AG04449 (cell line): ENCODE data around the gene PEX14.

Experiments
- CTCF ChIA-PET: fragments of 350-600 bp; formaldehyde crosslinking; extraction: SDS; loops from one replicate; lab custom pipeline; 2021; ENCODE audit warnings: antibody characterized with exemption; lab: Yijun Ruan, JAX
- POLR2A ChIA-PET: fragments of 400-600, 350-600 bp; formaldehyde crosslinking; extraction: SDS; loops from one replicate; lab custom pipeline; 2020; ENCODE audit warnings: antibody characterized with exemption, inconsistent platforms; lab: Yijun Ruan, JAX
- DNase-seq: peaks from one replicate; pipeline ENCODE4 v3.0.0-alpha.2; 2010; ENCODE audit warnings: low read depth, low spot score
- H3K4me3 ChIP-seq: 2 replicates; pipeline ENCODE4 v1.5.1; 2011; ENCODE audit warnings: low read depth, mild to moderate bottlenecking, control low read depth, low read length
- TF ChIP-seq, protein P1 (sequence below): IDR thresholded peaks from one replicate; pipeline ENCODE4 v1.5.1; 2011; ENCODE audit warnings: mild to moderate bottlenecking, moderate library complexity, low read length, control low read depth, inconsistent platforms; ENCODE audit not compliant: insufficient read depth; ENCODE audit errors: missing control alignments

Gene PEX14

DNA sequence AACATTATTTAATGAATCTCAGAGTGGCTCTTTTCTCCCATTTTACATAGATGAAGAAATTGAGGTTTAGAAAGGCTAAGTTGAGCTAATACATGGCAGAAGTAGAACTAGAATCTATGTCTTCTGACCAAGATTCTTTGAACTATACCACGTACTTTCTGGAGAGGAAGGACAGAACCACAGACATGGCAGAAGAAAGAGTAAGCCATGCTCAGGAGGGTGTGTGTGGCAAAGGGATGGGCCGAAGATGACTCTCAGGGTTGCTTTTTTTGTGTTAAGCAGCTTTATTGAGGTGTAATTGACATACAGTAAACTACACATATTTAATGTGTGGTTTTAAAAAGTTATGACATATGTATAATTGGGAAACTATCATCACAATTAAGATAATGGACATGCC, 69.5 kb downstream of the PEX14 start:
- CTCF ChIA-PET, result interaction anchor here (1.1 to 1.3 kb wide), 2 partner anchors 13 to 36 kb away, joined by 3 read pairs; no protein-coding TSS in a partner anchor
- no peak overlapping the region for H3K4me3 ChIP-seq
- POLR2A ChIA-PET, result no interaction called here
- TF ChIP-seq, protein P1, sequence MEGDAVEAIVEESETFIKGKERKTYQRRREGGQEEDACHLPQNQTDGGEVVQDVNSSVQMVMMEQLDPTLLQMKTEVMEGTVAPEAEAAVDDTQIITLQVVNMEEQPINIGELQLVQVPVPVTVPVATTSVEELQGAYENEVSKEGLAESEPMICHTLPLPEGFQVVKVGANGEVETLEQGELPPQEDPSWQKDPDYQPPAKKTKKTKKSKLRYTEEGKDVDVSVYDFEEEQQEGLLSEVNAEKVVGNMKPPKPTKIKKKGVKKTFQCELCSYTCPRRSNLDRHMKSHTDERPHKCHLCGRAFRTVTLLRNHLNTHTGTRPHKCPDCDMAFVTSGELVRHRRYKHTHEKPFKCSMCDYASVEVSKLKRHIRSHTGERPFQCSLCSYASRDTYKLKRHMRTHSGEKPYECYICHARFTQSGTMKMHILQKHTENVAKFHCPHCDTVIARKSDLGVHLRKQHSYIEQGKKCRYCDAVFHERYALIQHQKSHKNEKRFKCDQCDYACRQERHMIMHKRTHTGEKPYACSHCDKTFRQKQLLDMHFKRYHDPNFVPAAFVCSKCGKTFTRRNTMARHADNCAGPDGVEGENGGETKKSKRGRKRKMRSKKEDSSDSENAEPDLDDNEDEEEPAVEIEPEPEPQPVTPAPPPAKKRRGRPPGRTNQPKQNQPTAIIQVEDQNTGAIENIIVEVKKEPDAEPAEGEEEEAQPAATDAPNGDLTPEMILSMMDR, result no peak
- DNase-seq, result no peak

DNA sequence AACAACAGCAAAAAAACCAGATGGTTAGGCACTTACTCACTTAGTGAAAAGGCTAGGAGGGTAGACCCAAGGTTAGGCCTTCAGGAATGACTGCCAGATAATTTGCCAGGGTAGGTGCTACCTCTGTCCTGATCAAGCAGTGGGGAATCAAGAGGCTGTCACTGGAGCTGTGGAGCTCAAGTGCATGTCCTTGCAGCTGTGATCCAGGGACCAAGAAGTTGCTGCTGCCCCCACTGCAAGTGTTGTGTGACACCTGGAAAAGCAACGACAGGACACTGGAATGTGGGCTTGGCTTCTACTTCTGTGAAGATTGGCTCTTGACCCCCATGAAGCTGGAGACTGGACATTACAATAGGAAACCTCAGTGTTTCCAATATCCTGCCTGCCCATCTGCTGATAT, 72.1 kb downstream of the PEX14 start:
- POLR2A ChIA-PET, result no interaction called here
- CTCF ChIA-PET, result no interaction called here
- TF ChIP-seq, protein P1, result no peak

DNA sequence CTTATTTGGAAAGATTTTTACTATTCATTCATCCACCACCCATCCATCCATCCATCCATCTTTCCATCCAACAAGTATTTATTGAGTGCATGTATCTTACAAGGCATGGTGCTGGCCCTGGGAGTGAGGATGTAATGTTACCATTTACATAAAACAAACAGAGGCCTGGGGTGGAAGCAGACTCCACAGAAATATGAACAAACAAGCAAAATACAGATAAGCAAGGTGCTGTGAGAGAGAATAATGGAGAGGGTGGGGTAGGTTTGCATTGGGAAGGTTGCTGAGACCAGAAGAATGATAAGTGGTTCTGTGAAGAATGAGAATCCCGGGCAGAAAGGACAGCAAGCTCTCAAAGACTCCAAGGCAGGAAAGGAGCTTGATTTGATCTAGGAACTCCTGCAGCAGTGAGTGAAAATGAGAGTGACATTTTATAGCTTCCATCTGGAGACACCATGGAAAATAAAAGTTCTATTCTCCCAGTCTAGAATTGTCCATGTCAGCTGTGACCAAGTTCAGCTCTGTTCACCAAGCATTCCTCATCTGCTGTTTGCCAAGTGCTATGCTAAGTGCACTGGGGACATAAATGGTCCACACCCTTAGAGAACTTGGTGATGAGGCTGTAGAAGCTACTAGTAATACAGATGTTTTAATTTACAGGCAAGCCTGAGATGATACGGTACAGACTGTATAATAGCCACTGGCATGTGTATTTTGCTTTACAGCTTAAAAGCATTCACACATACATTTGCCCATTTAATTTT, 75.3 kb downstream of the PEX14 start:
- POLR2A ChIA-PET, result no interaction called here
- DNase-seq, result no peak
- TF ChIP-seq, protein P1, result no peak
- CTCF ChIA-PET, result interaction anchor here (1.7 kb wide), 1 partner anchor 317 kb away, joined by 6 read pairs; no protein-coding TSS in a partner anchor
- H3K4me3 ChIP-seq, result no peak overlapping the region

More for the DNA sequence above, 72.1 kb downstream of the PEX14 start:
- no peak overlapping the region for H3K4me3 ChIP-seq
- DNase-seq, result no peak

DNA sequence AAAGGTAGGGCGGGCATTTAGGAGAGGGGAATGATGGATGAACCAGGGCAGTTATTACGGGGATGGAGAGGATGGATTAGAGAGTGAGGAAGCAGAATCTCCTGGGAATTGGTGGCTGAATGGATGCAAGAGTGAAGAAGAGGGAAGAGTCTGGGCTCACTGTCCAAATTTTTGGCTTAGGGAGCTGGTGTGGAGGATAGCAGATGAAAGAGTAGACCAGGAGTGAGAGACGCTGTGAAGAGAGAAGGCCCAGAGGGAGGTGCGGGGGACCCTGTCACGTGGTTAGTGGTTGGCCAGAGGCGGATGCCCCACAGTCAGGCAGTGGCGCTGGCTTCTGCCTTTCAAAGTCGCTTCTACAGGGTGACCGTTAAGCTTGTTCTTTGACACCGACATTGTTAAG, 78.4 kb downstream of the PEX14 start:
- no peak overlapping the region for H3K4me3 ChIP-seq
- DNase-seq, result no peak
- TF ChIP-seq, protein P1, result no peak
- POLR2A ChIA-PET, result no interaction called here
- CTCF ChIA-PET, result interaction anchor here (0.7 to 0.9 kb wide), 2 partner anchors 9 to 11 kb away, joined by 3 to 4 read pairs; no protein-coding TSS in a partner anchor

DNA sequence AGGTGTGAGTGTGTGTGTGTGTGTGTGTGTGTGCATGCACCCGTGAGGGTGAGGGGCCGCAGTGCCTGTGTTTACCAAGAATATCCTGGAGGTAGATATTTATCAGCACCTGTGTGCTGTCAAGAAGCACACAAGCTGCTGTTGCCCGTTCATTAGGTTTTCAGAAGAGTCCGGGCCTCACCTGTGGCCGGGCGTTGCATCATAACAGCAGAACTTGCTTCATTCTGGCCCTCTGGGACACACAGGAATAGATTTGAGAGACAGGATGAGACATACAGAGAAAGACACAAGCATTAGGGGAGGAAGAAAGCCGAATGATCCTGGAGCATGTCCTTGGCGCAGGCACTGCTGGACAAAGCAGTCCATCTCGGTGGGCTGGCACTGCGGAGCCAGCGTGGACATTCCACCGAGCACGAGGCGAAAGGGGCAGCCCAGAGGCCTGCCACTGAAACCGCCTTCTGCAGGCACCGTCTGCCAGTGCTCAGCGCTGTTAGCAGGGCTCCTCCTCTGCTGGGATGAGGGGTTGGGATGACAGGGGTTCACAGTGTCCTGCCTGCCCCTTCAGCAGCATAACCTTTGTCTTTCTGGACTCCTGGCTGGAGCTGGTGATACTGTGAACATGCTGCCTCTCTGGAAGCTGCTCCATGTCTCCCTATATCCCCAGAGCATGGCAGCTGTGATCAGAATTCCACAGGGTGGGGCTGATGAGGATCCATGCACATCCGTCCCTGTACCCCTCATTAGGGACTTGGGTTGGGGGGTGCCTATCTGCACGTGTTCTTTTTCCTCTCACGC, 81.1 kb downstream of the PEX14 start:
- TF ChIP-seq, protein P1, result no peak
- POLR2A ChIA-PET, result no interaction called here
- CTCF ChIA-PET, result no interaction called here
- no peak overlapping the region for H3K4me3 ChIP-seq
- DNase-seq, result no peak
